GM12892 (cell line): ENCODE results near the gene DHX32.

Source experiments
- POLR2A ChIP-seq: IDR thresholded peaks from 2 replicates; pipeline ENCODE4 v1.6.1; 2011; ENCODE audit warnings: low read depth, low read length, control low read depth
- POLR2AphosphoS5 ChIP-seq: IDR thresholded peaks from 2 replicates; pipeline ENCODE4 v1.6.1; 2011; ENCODE audit warnings: low read depth, low read length, control low read depth
- TAF1 ChIP-seq: IDR thresholded peaks from 2 replicates; pipeline ENCODE4 v1.6.1; 2011; ENCODE audit warnings: low read depth, mild to moderate bottlenecking, control low read depth, low read length, borderline replicate concordance

DNA sequence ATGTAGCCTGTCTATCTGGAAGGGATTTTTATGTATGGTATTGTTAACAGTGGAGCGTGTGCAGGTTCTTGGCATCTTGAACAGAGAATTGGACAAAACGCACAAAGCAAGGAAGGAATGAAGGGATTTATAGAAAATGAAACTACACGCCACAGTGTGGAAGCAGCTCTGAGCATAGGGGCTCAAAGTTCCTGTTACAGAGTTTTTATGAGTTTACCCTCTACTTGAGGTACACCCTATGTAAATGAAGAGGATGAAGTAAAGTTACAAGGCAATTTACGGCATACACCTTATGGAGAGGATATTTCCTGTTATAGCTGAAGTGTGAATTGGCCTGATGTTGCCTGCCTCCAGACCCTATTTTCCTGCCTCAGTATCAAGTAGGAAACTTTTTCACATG, 48.5 kb upstream of the DHX32 start:
- TF ChIP-seq POLR2AphosphoS5 (no peak), POLR2A (no peak), TAF1 (no peak)
